A673 (cell line): ENCODE data around the gene OBSCN.

Source experiments
- EZH2 ChIP-seq: fragments of 200-600 bp; sonication (generic); IDR thresholded peaks from 2 replicates; pipeline ENCODE4 v1.6.1; 2017; ENCODE audit warnings: borderline replicate concordance, low read depth, mild to moderate bottlenecking, mixed read lengths, antibody characterized with exemption, low read length; ENCODE audit not compliant: poor library complexity, severe bottlenecking
- TF ChIP-seq, protein P1 (sequence below): fragments of 300-800, 200-600 bp; sonication (generic); conservative IDR thresholded peaks from 2 replicates; pipeline ENCODE4 v1.5.1; 2017; ENCODE audit warnings: low read depth, mild to moderate bottlenecking, antibody characterized with exemption, low read length, moderate library complexity, mixed read lengths

DNA sequence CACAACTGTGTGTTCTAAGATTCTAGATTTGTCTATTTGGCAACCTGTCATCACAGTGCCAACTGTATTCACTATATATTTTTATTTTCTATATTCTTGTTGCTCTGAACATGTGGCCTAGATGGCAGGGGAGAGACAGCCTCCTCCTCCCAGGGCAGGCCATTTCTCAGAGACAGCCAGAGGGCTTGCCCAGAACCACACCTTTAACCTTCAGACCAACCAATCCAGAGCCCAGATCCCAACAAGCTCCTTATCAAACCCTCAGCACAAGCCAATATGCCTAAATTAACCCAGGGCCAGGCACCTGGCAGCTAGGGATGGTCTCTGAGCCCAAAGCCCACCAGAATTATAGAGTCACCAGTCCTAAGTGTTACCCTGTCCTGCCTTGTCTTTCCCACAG lies 179.5 kb downstream of the OBSCN start:
- TF ChIP-seq, protein P1, sequence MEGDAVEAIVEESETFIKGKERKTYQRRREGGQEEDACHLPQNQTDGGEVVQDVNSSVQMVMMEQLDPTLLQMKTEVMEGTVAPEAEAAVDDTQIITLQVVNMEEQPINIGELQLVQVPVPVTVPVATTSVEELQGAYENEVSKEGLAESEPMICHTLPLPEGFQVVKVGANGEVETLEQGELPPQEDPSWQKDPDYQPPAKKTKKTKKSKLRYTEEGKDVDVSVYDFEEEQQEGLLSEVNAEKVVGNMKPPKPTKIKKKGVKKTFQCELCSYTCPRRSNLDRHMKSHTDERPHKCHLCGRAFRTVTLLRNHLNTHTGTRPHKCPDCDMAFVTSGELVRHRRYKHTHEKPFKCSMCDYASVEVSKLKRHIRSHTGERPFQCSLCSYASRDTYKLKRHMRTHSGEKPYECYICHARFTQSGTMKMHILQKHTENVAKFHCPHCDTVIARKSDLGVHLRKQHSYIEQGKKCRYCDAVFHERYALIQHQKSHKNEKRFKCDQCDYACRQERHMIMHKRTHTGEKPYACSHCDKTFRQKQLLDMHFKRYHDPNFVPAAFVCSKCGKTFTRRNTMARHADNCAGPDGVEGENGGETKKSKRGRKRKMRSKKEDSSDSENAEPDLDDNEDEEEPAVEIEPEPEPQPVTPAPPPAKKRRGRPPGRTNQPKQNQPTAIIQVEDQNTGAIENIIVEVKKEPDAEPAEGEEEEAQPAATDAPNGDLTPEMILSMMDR, result no peak
- no peak for TF ChIP-seq EZH2
